MM.1S (cell line): ENCODE measurements around the gene CSRNP3.

Experiments used
- CTCF ChIP-seq: fragments of 300-600 bp; sonication (generic); IDR thresholded peaks from 2 replicates; pipeline ENCODE4 v1.5.1; 2016; ENCODE audit warnings: antibody characterized with exemption, low read length, mixed read lengths
- EZH2 ChIP-seq: fragments of 300-600 bp; sonication (generic); optimal IDR thresholded peaks from 2 replicates; pipeline ENCODE3; 2017; ENCODE audit warnings: low read depth, mild to moderate bottlenecking, antibody characterized with exemption, low read length, mixed read lengths

GRCh38 chr2:165558832-165559231, 89.3 kb downstream of the CSRNP3 start:
- TF ChIP-seq CTCF (peak; percentile 23; the same call in 1 of the 2 replicates), EZH2 (no peak)
